KMS-11 (cell line): Measurements from ENCODE around the gene RNF220.

ENCODE experiments used
- H2AFZ ChIP-seq: fragments of 200-600 bp; sonication (generic); 2 replicates; pipeline ENCODE4 v1.6.1; 2016; ENCODE audit warnings: antibody characterized with exemption, mixed run types, low read depth
- H3K27ac ChIP-seq: fragments of 200-600 bp; sonication (generic); 2 replicates; pipeline ENCODE4 v1.6.1; 2016; ENCODE audit warnings: mild to moderate bottlenecking, mixed run types
- H3K27me3 ChIP-seq: fragments of 200-600 bp; sonication (generic); 2 replicates; pipeline ENCODE4 v1.6.1; 2017; ENCODE audit warnings: mild to moderate bottlenecking, low read depth, mixed run types, moderate library complexity; ENCODE audit not compliant: insufficient read depth
- H3K36me3 ChIP-seq: fragments of 200-600 bp; sonication (generic); 2 replicates; pipeline ENCODE4 v1.6.1; 2017; ENCODE audit warnings: mild to moderate bottlenecking, mixed run types; ENCODE audit not compliant: insufficient read depth
- H3K4me1 ChIP-seq: fragments of 200-600 bp; sonication (generic); 2 replicates; pipeline ENCODE4 v1.6.1; 2016; ENCODE audit warnings: mild to moderate bottlenecking, low read depth, mixed run types; ENCODE audit not compliant: poor library complexity, severe bottlenecking
- H3K4me2 ChIP-seq: fragments of 200-600 bp; sonication (generic); 2 replicates; pipeline ENCODE4 v1.7.0; 2016; ENCODE audit warnings: mild to moderate bottlenecking, mixed run types
- H3K4me3 ChIP-seq: fragments of 200-600 bp; sonication (generic); IDR thresholded peaks from 2 replicates; pipeline ENCODE4 v1.6.1; 2017; ENCODE audit warnings: low read depth, low read length, mixed read lengths; ENCODE audit not compliant: insufficient read depth
- H3K79me2 ChIP-seq: fragments of 200-600 bp; sonication (generic); 2 replicates; pipeline ENCODE4 v1.6.1; 2016; ENCODE audit warnings: low read depth, mixed run types; ENCODE audit not compliant: insufficient read depth
- H3K9ac ChIP-seq: fragments of 200-600 bp; sonication (generic); 2 replicates; pipeline ENCODE4 v1.6.1; 2016; ENCODE audit warnings: mild to moderate bottlenecking, mixed run types
- H4K20me1 ChIP-seq: fragments of 200-600 bp; sonication (generic); 2 replicates; pipeline ENCODE4 v1.6.1; 2016; ENCODE audit warnings: mild to moderate bottlenecking, mixed run types; ENCODE audit not compliant: insufficient read depth
- CTCF ChIP-seq: fragments of 200-600 bp; sonication (generic); conservative IDR thresholded peaks from 2 replicates; pipeline ENCODE4 v1.6.1; 2017; ENCODE audit warnings: low read depth, mild to moderate bottlenecking, antibody characterized with exemption, low read length, moderate library complexity, mixed read lengths

The RNF220 gene

GRCh38 chr1:44418022-44418673 lies 13.1 kb downstream of the RNF220 start:
- Histone ChIP-seq H3K4me1 (no peaks in the 10 kb centered on the region), H3K27me3 (no peaks in the 10 kb centered on the region), H3K4me3 (no peak overlapping the region), H3K36me3 (no peaks in the 10 kb centered on the region), H4K20me1 (no peaks in the 10 kb centered on the region), H2AFZ (no peak overlapping the region), H3K9ac (no peak overlapping the region), H3K27ac (no peak overlapping the region), H3K4me2 (no peak overlapping the region), H3K79me2 (no peaks in the 10 kb centered on the region)
- TF ChIP-seq CTCF, result no peak

- H3K4me2 ChIP-seq, result no peak overlapping the region
- H4K20me1 ChIP-seq, result no peaks in the 10 kb centered on the region
- TF ChIP-seq CTCF, result no peak
- no peak overlapping the region for H2AFZ ChIP-seq
- no peak overlapping the region for H3K9ac ChIP-seq
- H3K27me3 ChIP-seq, result no peaks in the 10 kb centered on the region
- no peaks in the 10 kb centered on the region for H3K4me1 ChIP-seq
- H3K27ac ChIP-seq, result no peak overlapping the region
- no peak overlapping the region for H3K4me3 ChIP-seq
- H3K79me2 ChIP-seq, result no peaks in the 10 kb centered on the region
- no peaks in the 10 kb centered on the region for H3K36me3 ChIP-seq
These were observed 14.8 kb downstream of the RNF220 start for GRCh38 chr1:44419901-44420300.

- Histone ChIP-seq H4K20me1 (no peaks in the 10 kb centered on the region), H3K79me2 (no peaks in the 10 kb centered on the region), H3K4me3 (no peak overlapping the region), H3K36me3 (no peaks in the 10 kb centered on the region), H3K9ac (no peak overlapping the region), H3K4me1 (no peaks in the 10 kb centered on the region), H2AFZ (no peak overlapping the region), H3K4me2 (no peak overlapping the region), H3K27me3 (no peaks in the 10 kb centered on the region), H3K27ac (no peak overlapping the region)
- TF ChIP-seq CTCF, result no peak
These were observed 15.5 kb downstream of the RNF220 start for GRCh38 chr1:44420535-44420934.

DNA sequence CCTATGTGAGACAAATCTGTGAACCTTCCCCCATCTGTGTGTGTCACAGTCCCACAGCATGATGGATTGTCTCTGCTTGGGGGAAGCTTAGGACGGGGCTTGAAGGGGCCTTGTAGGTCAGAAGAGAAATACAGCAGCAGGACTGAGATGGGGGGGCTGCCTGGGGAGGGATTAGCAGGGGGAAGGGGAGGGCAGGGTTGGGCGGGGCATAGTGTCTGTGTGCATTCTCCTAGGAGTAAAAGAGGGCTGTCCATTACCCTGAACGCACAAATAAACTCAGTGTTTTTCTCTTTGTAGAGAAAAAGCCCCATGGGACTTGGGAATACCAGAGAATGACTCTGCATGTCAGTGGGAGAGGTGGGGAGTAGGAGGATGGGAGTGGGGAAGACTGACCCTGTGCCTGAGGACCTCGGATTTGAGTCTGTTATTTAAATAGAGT lies 16.4 kb downstream of the RNF220 start:
- Histone ChIP-seq H3K36me3 (no peaks in the 10 kb centered on the region), H3K27me3 (no peaks in the 10 kb centered on the region), H3K4me2 (no peak overlapping the region), H3K79me2 (no peaks in the 10 kb centered on the region), H3K9ac (no peak overlapping the region), H3K4me1 (no peaks in the 10 kb centered on the region), H3K4me3 (no peak overlapping the region), H2AFZ (no peak overlapping the region), H3K27ac (no peak overlapping the region), H4K20me1 (no peaks in the 10 kb centered on the region)
- TF ChIP-seq CTCF, result no peak
